OCI-LY3 (cell line): ENCODE data around the gene ZXDC.

Source experiments
- H2AFZ ChIP-seq: fragments of 200-600, 300-600 bp; shearing (Covaris generic); 2 replicates; pipeline ENCODE4 v1.6.0; 2014; ENCODE audit warnings: antibody characterized with exemption, low read depth, low read length
- H3K27ac ChIP-seq: fragments of 200-600, 300-600 bp; sonication (generic); 2 replicates; pipeline ENCODE4 v1.5.1; 2014; ENCODE audit warnings: mild to moderate bottlenecking, low read length, moderate library complexity, mixed read lengths
- H3K27me3 ChIP-seq: fragments of 200-600, 300-600 bp; sonication (generic); 2 replicates; pipeline ENCODE4 v1.6.1; 2014; ENCODE audit warnings: low read depth, low read length, mixed read lengths
- H3K36me3 ChIP-seq: fragments of 200-600, 300-600 bp; sonication (generic); replicated peaks from 2 replicates; pipeline ENCODE3; 2014; ENCODE audit warnings: low read depth, low read length, mixed read lengths
- H3K4me1 ChIP-seq: fragments of 300-600, 200-600 bp; sonication (generic); 2 replicates; pipeline ENCODE4 v1.6.1; 2014; ENCODE audit warnings: low read length, mixed read lengths
- H3K4me2 ChIP-seq: fragments of 200-600, 300-600 bp; sonication (generic); 2 replicates; pipeline ENCODE4 v1.6.1; 2014; ENCODE audit warnings: low read length, mixed read lengths
- H3K4me3 ChIP-seq: fragments of 300-600, 200-600 bp; sonication (generic); 2 replicates; pipeline ENCODE4 v1.5.1; 2014; ENCODE audit warnings: antibody characterized with exemption, mild to moderate bottlenecking, low read length, moderate library complexity
- H3K79me2 ChIP-seq: fragments of 300-600, 200-600 bp; shearing (Covaris generic); 2 replicates; pipeline ENCODE4 v1.6.1; 2014; ENCODE audit warnings: mild to moderate bottlenecking, low read length, mixed read lengths
- H3K9ac ChIP-seq: fragments of 300-600, 200-600 bp; shearing (Covaris generic); 2 replicates; pipeline ENCODE4 v1.6.0; 2014; ENCODE audit warnings: mild to moderate bottlenecking, low read length, moderate library complexity
- H3K9me3 ChIP-seq: fragments of 200-600, 300-600 bp; shearing (Covaris generic); 2 replicates; pipeline ENCODE4 v1.6.1; 2014; ENCODE audit warnings: low read length, mixed read lengths; ENCODE audit not compliant: insufficient read depth
- H4K20me1 ChIP-seq: fragments of 200-600, 300-600 bp; sonication (generic); 2 replicates; pipeline ENCODE4 v1.6.1; 2016; ENCODE audit warnings: low read length, mixed read lengths; ENCODE audit not compliant: insufficient read depth
- EZH2phosphoT487 ChIP-seq: fragments of 200-600 bp; shearing (Covaris generic); IDR thresholded peaks from 2 replicates; pipeline ENCODE4 v1.6.1; 2018; ENCODE audit warnings: antibody characterized with exemption, mixed run types, low read depth
- TF ChIP-seq, protein P1 (sequence below): fragments of 200-600, 300-600 bp; sonication (generic); IDR thresholded peaks from 2 replicates; pipeline ENCODE4 v1.5.1; 2014; ENCODE audit warnings: antibody characterized with exemption, low read length, low read depth

Gene ZXDC

GRCh38 chr3:126448136-126448892, 27.4 kb downstream of the ZXDC start:
- H3K27ac ChIP-seq: no peak overlapping the region
- no peak overlapping the region for H2AFZ ChIP-seq
- H3K27me3 ChIP-seq: no peaks in the 10 kb centered on the region
- H3K36me3 ChIP-seq: peaks cover 12% of the 10 kb centered on the region
- no peak overlapping the region for H3K9ac ChIP-seq
- no peak for TF ChIP-seq EZH2phosphoT487
- TF ChIP-seq, protein P1, sequence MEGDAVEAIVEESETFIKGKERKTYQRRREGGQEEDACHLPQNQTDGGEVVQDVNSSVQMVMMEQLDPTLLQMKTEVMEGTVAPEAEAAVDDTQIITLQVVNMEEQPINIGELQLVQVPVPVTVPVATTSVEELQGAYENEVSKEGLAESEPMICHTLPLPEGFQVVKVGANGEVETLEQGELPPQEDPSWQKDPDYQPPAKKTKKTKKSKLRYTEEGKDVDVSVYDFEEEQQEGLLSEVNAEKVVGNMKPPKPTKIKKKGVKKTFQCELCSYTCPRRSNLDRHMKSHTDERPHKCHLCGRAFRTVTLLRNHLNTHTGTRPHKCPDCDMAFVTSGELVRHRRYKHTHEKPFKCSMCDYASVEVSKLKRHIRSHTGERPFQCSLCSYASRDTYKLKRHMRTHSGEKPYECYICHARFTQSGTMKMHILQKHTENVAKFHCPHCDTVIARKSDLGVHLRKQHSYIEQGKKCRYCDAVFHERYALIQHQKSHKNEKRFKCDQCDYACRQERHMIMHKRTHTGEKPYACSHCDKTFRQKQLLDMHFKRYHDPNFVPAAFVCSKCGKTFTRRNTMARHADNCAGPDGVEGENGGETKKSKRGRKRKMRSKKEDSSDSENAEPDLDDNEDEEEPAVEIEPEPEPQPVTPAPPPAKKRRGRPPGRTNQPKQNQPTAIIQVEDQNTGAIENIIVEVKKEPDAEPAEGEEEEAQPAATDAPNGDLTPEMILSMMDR: no peak
- no peak overlapping the region for H3K4me2 ChIP-seq
- H4K20me1 ChIP-seq: no peaks in the 10 kb centered on the region
- H3K9me3 ChIP-seq: no peaks in the 10 kb centered on the region
- no peak overlapping the region for H3K4me3 ChIP-seq
- H3K79me2 ChIP-seq: no peaks in the 10 kb centered on the region
- no peaks in the 10 kb centered on the region for H3K4me1 ChIP-seq

GRCh38 chr3:126447456-126448106, 28.1 kb downstream of the ZXDC start:
- no peak overlapping the region for H3K9ac ChIP-seq
- no peaks in the 10 kb centered on the region for H3K79me2 ChIP-seq
- no peaks in the 10 kb centered on the region for H4K20me1 ChIP-seq
- H2AFZ ChIP-seq: no peak overlapping the region
- H3K36me3 ChIP-seq: peaks cover 12% of the 10 kb centered on the region
- no peak overlapping the region for H3K4me3 ChIP-seq
- no peak overlapping the region for H3K4me2 ChIP-seq
- H3K27me3 ChIP-seq: no peaks in the 10 kb centered on the region
- H3K27ac ChIP-seq: no peak overlapping the region
- H3K9me3 ChIP-seq: no peaks in the 10 kb centered on the region
- no peak for TF ChIP-seq EZH2phosphoT487
- TF ChIP-seq, protein P1: no peak
- no peaks in the 10 kb centered on the region for H3K4me1 ChIP-seq

DNA sequence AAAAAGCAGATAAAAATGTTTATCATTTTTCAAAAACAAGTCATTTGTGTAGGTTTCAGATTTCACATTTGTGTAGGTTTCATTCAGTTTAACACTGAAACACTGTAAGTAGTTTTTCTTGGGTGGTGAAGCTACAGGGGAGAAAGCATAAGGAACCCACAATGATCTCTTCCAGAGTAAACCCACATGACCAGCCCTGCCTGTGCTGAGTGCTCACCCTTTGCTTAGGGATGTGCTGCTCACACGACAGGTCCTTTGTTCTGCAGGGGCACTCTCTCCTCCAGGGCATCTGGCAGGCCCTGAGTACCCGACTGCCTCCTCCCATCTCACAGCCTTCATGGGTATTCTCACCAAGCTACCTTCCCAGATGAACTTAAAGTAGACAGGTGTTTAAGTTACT, 28.9 kb downstream of the ZXDC start:
- Histone ChIP-seq H3K4me2 (no peak overlapping the region), H3K9me3 (no peaks in the 10 kb centered on the region), H3K4me1 (no peaks in the 10 kb centered on the region), H3K27me3 (no peaks in the 10 kb centered on the region), H4K20me1 (no peaks in the 10 kb centered on the region), H3K79me2 (no peaks in the 10 kb centered on the region), H3K27ac (no peak overlapping the region), H3K9ac (no peak overlapping the region), H2AFZ (no peak overlapping the region), H3K36me3 (peaks cover 12% of the 10 kb centered on the region), H3K4me3 (no peak overlapping the region)
- no peak for TF ChIP-seq EZH2phosphoT487
- TF ChIP-seq, protein P1: no peak

DNA sequence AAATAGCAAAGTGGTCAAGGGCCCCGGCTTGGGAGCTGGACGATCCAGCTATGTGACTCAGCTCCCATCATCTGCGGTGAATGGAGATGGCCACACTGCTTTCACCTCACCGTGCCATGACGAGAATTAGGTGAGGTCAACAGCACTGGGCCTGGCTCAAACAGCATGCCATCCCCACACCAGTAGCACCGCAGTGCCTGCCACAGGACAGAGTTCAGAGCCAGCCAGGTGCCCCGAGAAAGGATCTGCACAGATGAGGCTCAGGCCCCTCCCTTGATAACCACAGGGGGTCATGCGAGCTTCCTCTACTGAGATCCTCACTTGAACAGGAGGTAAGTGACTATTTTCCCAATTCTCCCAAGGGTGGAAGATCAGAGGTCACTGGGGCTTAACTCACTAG, 29.4 kb downstream of the ZXDC start:
- no peak overlapping the region for H2AFZ ChIP-seq
- H3K36me3 ChIP-seq: peaks cover 8% of the 10 kb centered on the region
- TF ChIP-seq, protein P1: no peak
- TF ChIP-seq EZH2phosphoT487: no peak
- no peak overlapping the region for H3K27ac ChIP-seq
- H3K4me2 ChIP-seq: no peak overlapping the region
- no peaks in the 10 kb centered on the region for H4K20me1 ChIP-seq
- H3K4me1 ChIP-seq: no peaks in the 10 kb centered on the region
- H3K79me2 ChIP-seq: no peaks in the 10 kb centered on the region
- H3K4me3 ChIP-seq: no peak overlapping the region
- H3K9me3 ChIP-seq: no peaks in the 10 kb centered on the region
- no peak overlapping the region for H3K9ac ChIP-seq
- H3K27me3 ChIP-seq: no peaks in the 10 kb centered on the region
